ENCODE data around the gene MBL2. TPM values are rescaled to one million over a fixed set of nuclear protein-coding genes. Genes with fewer than 3 reads are reported as not detected.

MBL2 gene
- total and polyA plus RNA-seq, 2 of the 8 experiments (the other 6 are each of a cell fraction or from before 2014, with no cell fraction given): not detected

DNA sequence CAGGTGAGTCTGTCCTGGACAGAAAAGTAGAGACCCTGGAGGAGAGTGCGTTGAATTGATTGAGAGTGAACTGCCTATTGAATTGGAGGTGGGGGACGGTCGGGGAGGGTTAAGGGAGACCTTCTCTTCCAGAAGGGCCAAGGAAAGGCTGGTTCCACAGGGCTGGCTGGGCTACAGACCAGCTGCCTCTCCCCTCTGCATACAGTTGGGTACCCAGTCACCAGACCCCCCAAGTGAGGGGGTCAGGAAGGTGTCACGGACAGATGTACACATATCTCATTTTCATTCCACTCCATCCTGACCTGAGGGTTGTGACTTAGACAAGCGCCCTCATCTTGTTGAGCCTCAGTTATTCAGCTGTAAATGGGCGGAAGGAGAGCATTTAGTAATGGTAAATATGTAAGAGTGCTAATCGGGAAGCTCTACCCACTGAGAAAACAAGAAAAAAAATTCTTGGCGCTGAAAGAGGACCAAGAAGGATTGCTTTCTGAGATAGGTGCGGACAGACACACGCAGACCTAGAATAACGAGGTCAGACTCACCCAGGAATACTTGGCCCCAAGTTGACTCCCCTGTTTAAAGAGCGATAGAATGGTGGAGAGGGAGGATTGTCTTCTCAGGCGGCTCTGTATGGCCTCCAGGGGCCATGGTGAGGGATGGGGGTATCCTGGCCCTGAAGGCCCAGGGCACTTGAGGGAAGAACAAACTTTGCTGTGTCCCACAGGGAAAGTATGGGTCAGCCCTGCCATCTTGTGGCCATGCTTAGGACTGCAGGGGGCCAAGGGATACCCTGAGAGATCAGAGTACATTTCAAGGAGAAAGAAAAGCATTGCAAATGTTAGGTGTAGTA is 7.2 kb upstream of the MBL2 start (continued):
- TF ChIP-seq, protein P1, sequence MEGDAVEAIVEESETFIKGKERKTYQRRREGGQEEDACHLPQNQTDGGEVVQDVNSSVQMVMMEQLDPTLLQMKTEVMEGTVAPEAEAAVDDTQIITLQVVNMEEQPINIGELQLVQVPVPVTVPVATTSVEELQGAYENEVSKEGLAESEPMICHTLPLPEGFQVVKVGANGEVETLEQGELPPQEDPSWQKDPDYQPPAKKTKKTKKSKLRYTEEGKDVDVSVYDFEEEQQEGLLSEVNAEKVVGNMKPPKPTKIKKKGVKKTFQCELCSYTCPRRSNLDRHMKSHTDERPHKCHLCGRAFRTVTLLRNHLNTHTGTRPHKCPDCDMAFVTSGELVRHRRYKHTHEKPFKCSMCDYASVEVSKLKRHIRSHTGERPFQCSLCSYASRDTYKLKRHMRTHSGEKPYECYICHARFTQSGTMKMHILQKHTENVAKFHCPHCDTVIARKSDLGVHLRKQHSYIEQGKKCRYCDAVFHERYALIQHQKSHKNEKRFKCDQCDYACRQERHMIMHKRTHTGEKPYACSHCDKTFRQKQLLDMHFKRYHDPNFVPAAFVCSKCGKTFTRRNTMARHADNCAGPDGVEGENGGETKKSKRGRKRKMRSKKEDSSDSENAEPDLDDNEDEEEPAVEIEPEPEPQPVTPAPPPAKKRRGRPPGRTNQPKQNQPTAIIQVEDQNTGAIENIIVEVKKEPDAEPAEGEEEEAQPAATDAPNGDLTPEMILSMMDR (IDR thresholded peaks at IDR 0.05; ENCODE audit: control extremely low read depth in 1 of 3, insufficient read depth in 1 of 3, low read depth in 1 of 3, low read length in 3 of 3): peak; percentile 89 to 97 (median 95)
- TF ChIP-seq SP2 (IDR thresholded peaks at IDR 0.05; ENCODE audit: low read length): no peak
